Heart right ventricle (tissue), 16 donors: ENCODE data around the gene EML4. TPM values are rescaled to one million over a fixed set of nuclear protein-coding genes. Genes with fewer than 3 reads are reported as not detected.

Source experiments
- ATAC-seq, 8 donors: fragments of 200-7000 bp; cut with Tn5 transposase; one replicate each; pipeline ENCODE4 v1.9.1; 2020; ENCODE audit warnings: mild to moderate bottlenecking in 8 of 8, moderate library complexity in 8 of 8, moderate number of reproducible peaks in 1 of 8
- DNase-seq, 2 donors: peaks; one replicate each; pipeline ENCODE4 v3.0.0-alpha.2; 2020
- H3K27ac ChIP-seq, 10 donors: fragments of 200-600 bp; sonication (generic) in 2 of 10; one replicate each; pipeline versions ENCODE4 v1.5.0 to v1.8.0; 2020 to 2022; ENCODE audit warnings: mild to moderate bottlenecking in 3 of 10
- H3K27me3 ChIP-seq, 7 donors: fragments of 200-600 bp; one replicate each; pipeline ENCODE4 v1.8.0; 2021 to 2022; ENCODE audit warnings: mild to moderate bottlenecking in 2 of 7
- H3K36me3 ChIP-seq, 9 donors: fragments of 200-600 bp; sonication (generic) in 1 of 9; one replicate each; pipeline versions ENCODE4 v1.5.0 to v1.8.0; 2020 to 2022; ENCODE audit warnings: mild to moderate bottlenecking in 2 of 9
- H3K4me1 ChIP-seq, 9 donors: fragments of 200-600 bp; sonication (generic) in 1 of 9; one replicate each; pipeline versions ENCODE4 v1.5.0 to v1.8.0; 2020 to 2022; ENCODE audit warnings: mild to moderate bottlenecking in 4 of 9
- H3K4me3 ChIP-seq, 10 donors: fragments of 200-600 bp; sonication (generic) in 2 of 10; one replicate each; pipeline versions ENCODE4 v1.5.0 to v1.8.0; 2020 to 2022; ENCODE audit warnings: mild to moderate bottlenecking in 7 of 10, moderate library complexity in 2 of 10
- H3K9me3 ChIP-seq, 11 donors: fragments of 200-600 bp in 10 of 11; sonication (generic) in 2 of 11; one replicate each; pipeline versions ENCODE4 v1.5.0 to v1.8.0; 2013 to 2022; ENCODE audit warnings: mild to moderate bottlenecking in 2 of 11, control low read depth in 1 of 11, moderate library complexity in 1 of 11
- WGBS, 2 donors: extraction: QIAGEN DNeasy Blood & Tissue Kit; methylation state at CpG; one replicate each; pipeline ENCODE4 v1.1.7; 2013; ENCODE audit warnings: inconsistent platforms in 1 of 2; 5-methylcytosine and 5-hydroxymethylcytosine counted together
- intact Hi-C, 10 donors: fragments of 100-400 bp; cut with DNase I; formaldehyde crosslinking; loops; one replicate each; pipeline versions ENCODE4 v1.11.1 to v1.14.2; 2022
- polyA plus RNA-seq, 2 donors: library from polyadenylated mRNA; stranded (reverse); fragments of 200-250 nt; gene quantifications; one replicate each; pipeline ENCODE4 v1.2.3, GENCODE V29; 2013
- total RNA-seq, 10 donors: library from RNA; stranded (reverse); fragmentation: NEBNext Ultra II Directional in 3 of 10; extraction: Animal tissue kit (Norgen Biotek cat#: 25700) in 3 of 10; gene quantifications; one replicate each; pipeline versions ENCODE4 v1.2.1 to v1.2.4, GENCODE V29; 2021 to 2023
- TF ChIP-seq, protein P1 (sequence below), 9 donors: fragments of 200-600 bp; sonication (generic) in 2 of 9; IDR thresholded peaks; one replicate each; pipeline versions ENCODE4 v1.5.0 to v1.8.0; 2021 to 2022; ENCODE audit warnings: antibody characterized with exemption in 9 of 9, mild to moderate bottlenecking in 5 of 9, moderate library complexity in 1 of 9
- donor health status: Arrhythmogenic right ventricular cardiomyopathy.
- donor health status: ischemic (EF 13 %, LVEDD 7.1; RV severe dilation, severe dysfunction).
- donor health status: healthy with polysubstance abuse.
- donor health status: DM: no; HTN: yes; CAD: no.
- donor health status: DM: no; HTN: no; CAD: no.
- donor health status: ischemic (EF 25% LVEDD 6.9; RV normal size, moderate dysfunction).
- donor health status: ischemic (EF 25% LVEDD 5.7; RV mildly dilated, moderate dysfunction).
- donor health status: healthy.
- donor health status: DM: yes; HTN: yes; CAD: no.
- donor health status: Ischemic cardiomyopathy.
- donor health status: ischemic (EF 35%, LVEDD 5.7; RV mildly dilated, moderate dysfunction).
- donor health status: nonischemic (EF 11% LVEDD 7.7; RV severe dilation, severe dysfunction).
- donor health status: DM: yes; HTN: yes; CAD: no.
- donor health status: PGD.
- donor health status: ischemic (EF 29% LVEDD 5.4; RV normal size, mild dysfunction).
- donor health status: nonischemic (EF 23%, LVEDD 6.1; RV moderate dilation, normal function).

EML4 gene
- total and polyA plus RNA-seq, 12 donors: 2.9 to 17.2 (median 5.8) TPM

DNA sequence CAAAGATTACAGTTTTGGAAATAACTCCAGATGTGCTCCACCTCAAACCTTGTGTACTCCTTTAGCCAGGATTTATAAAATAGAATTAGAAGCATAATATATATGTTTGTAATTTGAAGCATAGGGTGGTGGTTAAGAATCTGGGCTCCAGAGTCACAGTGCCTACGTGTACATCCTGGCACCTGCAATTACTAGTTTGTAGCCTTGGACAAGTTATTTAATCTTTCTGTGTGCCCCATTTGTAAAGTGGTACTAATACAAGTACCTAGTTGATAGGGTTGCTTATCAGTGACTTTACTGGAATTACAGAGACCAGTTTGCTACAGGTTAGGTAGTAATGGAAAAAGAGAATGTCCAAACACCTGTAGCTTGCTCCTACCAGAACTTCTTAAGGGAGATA, 28.6 kb downstream of the EML4 start:
- intact Hi-C loops: loop anchor here in 6 of 10 donors (2.0 to 10.0 kb wide), 5 partner anchors 63 to 103 kb away; no protein-coding TSS in a partner anchor
- TF ChIP-seq, protein P1, sequence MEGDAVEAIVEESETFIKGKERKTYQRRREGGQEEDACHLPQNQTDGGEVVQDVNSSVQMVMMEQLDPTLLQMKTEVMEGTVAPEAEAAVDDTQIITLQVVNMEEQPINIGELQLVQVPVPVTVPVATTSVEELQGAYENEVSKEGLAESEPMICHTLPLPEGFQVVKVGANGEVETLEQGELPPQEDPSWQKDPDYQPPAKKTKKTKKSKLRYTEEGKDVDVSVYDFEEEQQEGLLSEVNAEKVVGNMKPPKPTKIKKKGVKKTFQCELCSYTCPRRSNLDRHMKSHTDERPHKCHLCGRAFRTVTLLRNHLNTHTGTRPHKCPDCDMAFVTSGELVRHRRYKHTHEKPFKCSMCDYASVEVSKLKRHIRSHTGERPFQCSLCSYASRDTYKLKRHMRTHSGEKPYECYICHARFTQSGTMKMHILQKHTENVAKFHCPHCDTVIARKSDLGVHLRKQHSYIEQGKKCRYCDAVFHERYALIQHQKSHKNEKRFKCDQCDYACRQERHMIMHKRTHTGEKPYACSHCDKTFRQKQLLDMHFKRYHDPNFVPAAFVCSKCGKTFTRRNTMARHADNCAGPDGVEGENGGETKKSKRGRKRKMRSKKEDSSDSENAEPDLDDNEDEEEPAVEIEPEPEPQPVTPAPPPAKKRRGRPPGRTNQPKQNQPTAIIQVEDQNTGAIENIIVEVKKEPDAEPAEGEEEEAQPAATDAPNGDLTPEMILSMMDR (IDR thresholded peaks at IDR 0.05): no peak
- Histone ChIP-seq H3K36me3 (no peaks in the 10 kb centered on the region), H3K9me3 (no peaks in the 10 kb centered on the region), H3K4me1 (peaks cover 0 to 60% (median 20%) of the 10 kb centered on the region in 9 donors), H3K27me3 (no peaks in the 10 kb centered on the region), H3K4me3 (no peak overlapping the region), H3K27ac (no peak overlapping the region)
- 69 to 92% methylated on average over 1 of the region's 1 CpG for WGBS, 2 donors
- DNase-seq: no peak
- no peak for ATAC-seq

DNA sequence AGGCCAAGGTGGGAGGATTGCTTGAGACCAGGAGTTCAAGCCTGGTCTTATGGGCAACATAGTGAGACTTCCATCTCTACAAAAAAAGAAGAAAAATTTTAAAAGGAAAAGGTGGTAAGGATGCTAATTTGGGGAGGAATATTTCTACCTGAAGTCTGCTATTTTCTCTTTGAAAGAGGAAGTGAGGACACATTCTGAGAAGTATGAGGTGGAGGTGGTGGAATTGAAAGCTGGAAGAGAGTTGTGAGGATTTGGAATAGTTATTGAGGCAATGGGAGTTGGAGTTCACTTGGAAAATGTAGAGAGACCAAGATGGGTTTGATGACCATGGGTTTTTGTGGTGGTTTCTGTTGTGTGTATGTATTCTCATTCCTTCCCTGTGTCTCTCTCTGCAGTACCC, 29.3 kb downstream of the EML4 start:
- H3K36me3 ChIP-seq: no peaks in the 10 kb centered on the region
- no peak overlapping the region for H3K27ac ChIP-seq
- no peak for DNase-seq
- no peaks in the 10 kb centered on the region for H3K9me3 ChIP-seq
- ATAC-seq: no peak
- H3K4me3 ChIP-seq: no peak overlapping the region
- TF ChIP-seq, protein P1 (IDR thresholded peaks at IDR 0.05): no peak
- H3K27me3 ChIP-seq: no peaks in the 10 kb centered on the region
- intact Hi-C loops: loop anchor here in 4 of 10 donors (5.0 to 10.0 kb wide), 3 partner anchors 64 to 104 kb away; no protein-coding TSS in a partner anchor
- H3K4me1 ChIP-seq: peaks cover 0 to 53% (median 20%) of the 10 kb centered on the region in 9 donors

DNA sequence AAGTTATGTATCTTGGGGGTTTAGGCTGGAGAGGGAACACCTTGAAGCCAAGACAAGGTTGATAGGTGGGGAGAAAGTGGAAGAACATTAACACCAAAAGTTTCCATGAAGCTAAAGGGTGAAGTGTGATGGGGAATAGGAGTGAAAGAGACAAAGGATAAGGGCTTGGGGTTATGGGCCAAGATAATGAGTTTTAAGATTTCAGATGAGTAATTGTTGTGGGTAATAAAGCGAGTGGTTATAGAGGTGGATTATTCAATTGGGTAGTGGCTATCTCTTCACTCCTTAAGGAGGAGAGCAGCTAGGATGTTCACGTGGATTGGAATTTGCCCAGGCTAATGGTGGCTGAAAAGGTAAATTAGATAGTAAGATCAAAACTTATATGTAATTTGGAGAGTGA, 29.8 kb downstream of the EML4 start:
- WGBS, 2 donors: 96 to 100% methylated on average over 2 of the region's 2 CpGs

DNA sequence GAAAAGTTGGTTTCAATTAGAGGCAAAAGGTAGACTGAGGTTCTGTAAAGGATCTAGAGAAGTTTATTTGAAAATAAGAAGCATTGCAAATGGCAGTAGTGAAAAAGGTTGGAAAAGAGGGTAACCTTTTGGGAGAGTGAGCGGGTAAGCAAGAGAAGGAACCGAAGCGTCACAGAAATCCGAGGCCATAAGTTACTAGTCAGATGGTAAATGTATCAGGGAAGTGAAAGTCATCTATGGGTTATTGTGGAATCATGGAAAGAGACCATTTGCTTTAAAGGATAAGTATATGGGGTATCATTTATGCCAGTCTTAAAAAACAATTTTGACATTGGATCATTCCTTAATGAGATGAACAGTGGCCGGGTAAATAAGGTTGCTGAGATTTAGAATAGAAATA, 30.5 kb downstream of the EML4 start:
- TF ChIP-seq, protein P1 (IDR thresholded peaks at IDR 0.05): no peak
- 94 to 95% methylated on average over 5 of the region's 5 CpGs for WGBS, 2 donors
- Histone ChIP-seq H3K4me1 (peaks cover 0 to 44% (median 20%) of the 10 kb centered on the region in 9 donors), H3K9me3 (no peaks in the 10 kb centered on the region), H3K36me3 (no peaks in the 10 kb centered on the region), H3K4me3 (no peak overlapping the region), H3K27ac (no peak overlapping the region), H3K27me3 (no peaks in the 10 kb centered on the region)
- ATAC-seq (no peak), DNase-seq (no peak)
- intact Hi-C loops: loop anchor here in 5 of 10 donors (5.0 to 10.0 kb wide), 4 partner anchors 65 to 345 kb away; no protein-coding TSS in a partner anchor

More for the DNA sequence above, 29.8 kb downstream of the EML4 start:
- H3K27ac ChIP-seq: no peak overlapping the region
- H3K4me3 ChIP-seq: no peak overlapping the region
- ATAC-seq: no peak
- H3K36me3 ChIP-seq: no peaks in the 10 kb centered on the region
- no peaks in the 10 kb centered on the region for H3K9me3 ChIP-seq
- H3K4me1 ChIP-seq: peaks cover 0 to 48% (median 20%) of the 10 kb centered on the region in 9 donors
- intact Hi-C loops: loop anchor here in 4 of 10 donors (5.0 to 10.0 kb wide), 3 partner anchors 64 to 104 kb away; no protein-coding TSS in a partner anchor
- no peaks in the 10 kb centered on the region for H3K27me3 ChIP-seq
- TF ChIP-seq, protein P1 (IDR thresholded peaks at IDR 0.05): no peak
- no peak for DNase-seq
